B cell (primary cell): Measurements from ENCODE around the gene EML6. TPM values are rescaled to one million over a fixed set of nuclear protein-coding genes. Genes with fewer than 3 reads are reported as not detected.

ENCODE experiments used
- ATAC-seq: fragments of 200-7000 bp; cut with Tn5 transposase; one replicate; pipeline ENCODE4 v1.10.0; 2021; ENCODE audit warnings: low read depth, mild to moderate bottlenecking, moderate number of reproducible peaks, moderate library complexity
- CTCF ChIA-PET: fragments of 350-600 bp; sonication (Branson Sonifier 250); formaldehyde crosslinking; loops from one replicate; lab custom pipeline; 2021; ENCODE audit warnings: antibody characterized with exemption, inconsistent platforms; lab: Charles Lee
- POLR2A ChIA-PET: fragments of 350-600 bp; sonication (Branson Sonifier 250); formaldehyde crosslinking; loops from one replicate; lab custom pipeline; 2021; ENCODE audit warnings: antibody characterized with exemption; lab: Charles Lee
- DNase-seq: peaks from one replicate; pipeline ENCODE4 v3.0.0; 2013
- H2AFZ ChIP-seq: 2 replicates; pipeline ENCODE4 v1.6.1; 2012; ENCODE audit warnings: mild to moderate bottlenecking, low read depth, low read length; ENCODE audit not compliant: insufficient read depth, poor library complexity, severe bottlenecking
- H3K27ac ChIP-seq, 2 donors: 1 replicate in 1 of 2; 2 replicates in 1 of 2; pipeline ENCODE4 v1.5.1; 2012 to 2013; ENCODE audit warnings: low read length in 2 of 2, mild to moderate bottlenecking in 2 of 2, moderate library complexity in 1 of 2
- H3K27me3 ChIP-seq, 4 experiments: fragments of 200-600 bp in 1 of 4; sonication (generic) in 1 of 4; replicated peaks in 1 of 4; 1 replicate in 2 of 4; 2 replicates in 2 of 4; pipeline versions ENCODE4 v1.6.1 to v1.7.0; 2013 to 2016; ENCODE audit warnings: low read length in 3 of 4, mild to moderate bottlenecking in 2 of 4, mixed read lengths in 1 of 4, moderate library complexity in 1 of 4; ENCODE audit not compliant: insufficient read depth in 4 of 4, control insufficient read depth in 3 of 4; ENCODE audit errors: control extremely low read depth in 1 of 4
- H3K36me3 ChIP-seq, 2 experiments: replicated peaks in 1 of 2; 1 replicate in 1 of 2; 2 replicates in 1 of 2; pipeline versions ENCODE4 v1.6.1 to v1.7.1; 2013; ENCODE audit warnings: low read length in 1 of 2; ENCODE audit not compliant: insufficient read depth in 2 of 2, control insufficient read depth in 1 of 2; ENCODE audit errors: control extremely low read depth in 1 of 2, extremely low read depth in 1 of 2
- H3K4me1 ChIP-seq, 2 donors: fragments of 200-600 bp in 1 of 2; sonication (generic) in 1 of 2; 1 replicate in 1 of 2; 2 replicates in 1 of 2; pipeline versions ENCODE4 v1.5.1 to v1.6.1; 2013 to 2017; ENCODE audit warnings: low read length in 2 of 2; ENCODE audit not compliant: control insufficient read depth in 2 of 2, insufficient read depth in 2 of 2
- H3K4me2 ChIP-seq: replicated peaks from 2 replicates; pipeline ENCODE3; 2012; ENCODE audit warnings: mild to moderate bottlenecking, low read depth, low read length; ENCODE audit not compliant: poor library complexity, severe bottlenecking
- H3K4me3 ChIP-seq, 5 experiments: fragments of 200-600 bp in 1 of 5; sonication (generic) in 1 of 5; 1 replicate in 3 of 5; 2 replicates in 2 of 5; pipeline versions ENCODE4 v1.5.1 to v1.7.0; 2011 to 2016; ENCODE audit warnings: low read length in 4 of 5, mild to moderate bottlenecking in 4 of 5, low read depth in 2 of 5, control low read depth in 1 of 5, moderate library complexity in 1 of 5; ENCODE audit not compliant: insufficient read depth in 1 of 5; ENCODE audit errors: control extremely low read depth in 1 of 5, extremely low read depth in 1 of 5
- H3K79me2 ChIP-seq: fragments of 200-600 bp; sonication (generic); one replicate; pipeline ENCODE4 v1.6.0; 2016; ENCODE audit warnings: low read length; ENCODE audit not compliant: control insufficient read depth, insufficient read depth
- H3K9ac ChIP-seq: fragments of 200-600 bp; sonication (generic); 2 replicates; pipeline ENCODE4 v1.6.1; 2017; ENCODE audit warnings: mild to moderate bottlenecking, low read length, moderate library complexity
- H3K9me3 ChIP-seq, 3 donors: one replicate each; pipeline versions ENCODE4 v1.6.1 to v1.7.1; 2013; ENCODE audit warnings: low read length in 2 of 3; ENCODE audit not compliant: control insufficient read depth in 2 of 3, insufficient read depth in 1 of 3; ENCODE audit errors: control extremely low read depth in 1 of 3
- H4K20me1 ChIP-seq: 2 replicates; pipeline ENCODE4 v1.6.0; 2012; ENCODE audit warnings: mild to moderate bottlenecking, low read length; ENCODE audit not compliant: insufficient read depth, control insufficient read depth, poor library complexity, severe bottlenecking
- H3K27ac Mint-ChIP-seq: one replicate; pipeline ENCODE4 v1.8.0; 2021; ENCODE audit warnings: mixed read lengths
- H3K27me3 Mint-ChIP-seq: one replicate; pipeline ENCODE4 v1.8.0; 2021; ENCODE audit warnings: mixed read lengths
- H3K4me1 Mint-ChIP-seq: one replicate; pipeline ENCODE4 v1.8.0; 2021; ENCODE audit warnings: mixed read lengths
- H3K4me3 Mint-ChIP-seq: one replicate; pipeline ENCODE4 v1.8.0; 2021; ENCODE audit warnings: mixed read lengths
- H3K9me3 Mint-ChIP-seq: one replicate; pipeline ENCODE4 v1.8.0; 2022; ENCODE audit warnings: mixed read lengths; ENCODE audit not compliant: insufficient read depth
- EZH2 ChIP-seq: IDR thresholded peaks from 2 replicates; pipeline ENCODE4 v1.6.1; 2012; ENCODE audit warnings: borderline replicate concordance, low read depth, mild to moderate bottlenecking, moderate library complexity, low read length; ENCODE audit not compliant: insufficient read depth, poor library complexity, severe bottlenecking
- WGBS: methylation state at CpG from one replicate; pipeline ENCODE4 v1.1.5; 2013; ENCODE audit warnings: missing lambda C conversion rate; ENCODE audit not compliant: insufficient coverage; 5-methylcytosine and 5-hydroxymethylcytosine counted together
- intact Hi-C: fragments of 100-400 bp; cut with micrococcal nuclease; formaldehyde crosslinking; loops from one replicate; pipeline ENCODE4 v1.10.0; 2022
- polyA plus RNA-seq: library from polyadenylated mRNA; depleted of rRNA; stranded (reverse); fragments of >200 nt; gene quantifications from 2 replicates; pipeline ENCODE4 v1.2.3, GENCODE V29; 2012
- total RNA-seq, 2 donors: library from RNA; stranded (reverse); fragments of 120-200 nt in 1 of 2; gene quantifications; 1 replicate in 1 of 2; 2 replicates in 1 of 2; pipeline versions ENCODE4 v1.2.3 to v1.2.4, GENCODE V29; 2013 to 2022
- TF ChIP-seq, protein P1 (sequence below): fragments of 200-600 bp; IDR thresholded peaks from one replicate; pipeline ENCODE4 v1.8.0; 2022; ENCODE audit warnings: antibody characterized with exemption, mild to moderate bottlenecking

Gene EML6
- total and polyA plus RNA-seq, 2 donors (not counting 1 experiment from before 2014, with no cell fraction given), result 42.5 to 53.7 TPM

- Mint-ChIP-seq H3K27me3 (no peaks in the 10 kb centered on the region), H3K27ac (no peak overlapping the region), H3K4me1 (peaks cover 56% of the 10 kb centered on the region), H3K9me3 (no peaks in the 10 kb centered on the region), H3K4me3 (no peak overlapping the region)
- ChIA-PET POLR2A (no interaction called here), CTCF (interaction anchor here (1.0 to 1.7 kb wide), 4 partner anchors 14 to 435 kb away, joined by 3 to 4 read pairs (median 3); no protein-coding TSS in a partner anchor)
- H3K9me3 ChIP-seq, result no peaks in the 10 kb centered on the region
- H3K79me2 ChIP-seq, result peaks cover 88% of the 10 kb centered on the region
- no peak overlapping the region for H3K27ac ChIP-seq
- WGBS, result 88% methylated on average over 1 of the region's 3 CpGs
- DNase-seq (no peak), ATAC-seq (no peak)
- H2AFZ ChIP-seq, result no peak overlapping the region
- intact Hi-C loops, result no loop called here
- no peaks in the 10 kb centered on the region for H3K27me3 ChIP-seq
- H3K4me3 ChIP-seq, result no peak overlapping the region
- H3K36me3 ChIP-seq, result no peaks in the 10 kb centered on the region
- no peak overlapping the region for H3K4me2 ChIP-seq
- no peak for TF ChIP-seq EZH2
- TF ChIP-seq, protein P1, sequence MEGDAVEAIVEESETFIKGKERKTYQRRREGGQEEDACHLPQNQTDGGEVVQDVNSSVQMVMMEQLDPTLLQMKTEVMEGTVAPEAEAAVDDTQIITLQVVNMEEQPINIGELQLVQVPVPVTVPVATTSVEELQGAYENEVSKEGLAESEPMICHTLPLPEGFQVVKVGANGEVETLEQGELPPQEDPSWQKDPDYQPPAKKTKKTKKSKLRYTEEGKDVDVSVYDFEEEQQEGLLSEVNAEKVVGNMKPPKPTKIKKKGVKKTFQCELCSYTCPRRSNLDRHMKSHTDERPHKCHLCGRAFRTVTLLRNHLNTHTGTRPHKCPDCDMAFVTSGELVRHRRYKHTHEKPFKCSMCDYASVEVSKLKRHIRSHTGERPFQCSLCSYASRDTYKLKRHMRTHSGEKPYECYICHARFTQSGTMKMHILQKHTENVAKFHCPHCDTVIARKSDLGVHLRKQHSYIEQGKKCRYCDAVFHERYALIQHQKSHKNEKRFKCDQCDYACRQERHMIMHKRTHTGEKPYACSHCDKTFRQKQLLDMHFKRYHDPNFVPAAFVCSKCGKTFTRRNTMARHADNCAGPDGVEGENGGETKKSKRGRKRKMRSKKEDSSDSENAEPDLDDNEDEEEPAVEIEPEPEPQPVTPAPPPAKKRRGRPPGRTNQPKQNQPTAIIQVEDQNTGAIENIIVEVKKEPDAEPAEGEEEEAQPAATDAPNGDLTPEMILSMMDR, result no peak
- H4K20me1 ChIP-seq, result peaks cover 47% of the 10 kb centered on the region
- H3K9ac ChIP-seq, result no peak overlapping the region
- peaks cover 10 to 23% of the 10 kb centered on the region in 2 donors for H3K4me1 ChIP-seq
Measured at GRCh38 chr2:54995553-54995952, 272.1 kb downstream of the EML6 start.

GRCh38 chr2:54997826-54998225, 274.4 kb downstream of the EML6 start:
- Histone ChIP-seq H3K9me3 (no peaks in the 10 kb centered on the region), H4K20me1 (peaks cover 28% of the 10 kb centered on the region), H3K36me3 (no peaks in the 10 kb centered on the region), H3K9ac (no peak overlapping the region), H3K27me3 (no peaks in the 10 kb centered on the region), H3K27ac (no peak overlapping the region), H3K4me1 (peaks cover 10 to 23% of the 10 kb centered on the region in 2 donors), H3K4me3 (no peak overlapping the region), H3K4me2 (no peak overlapping the region), H3K79me2 (peaks cover 84% of the 10 kb centered on the region), H2AFZ (no peak overlapping the region)
- Mint-ChIP-seq H3K9me3 (no peaks in the 10 kb centered on the region), H3K4me3 (no peak overlapping the region), H3K27ac (no peak overlapping the region), H3K27me3 (no peaks in the 10 kb centered on the region), H3K4me1 (peaks cover 67% of the 10 kb centered on the region)
- WGBS, result no CpG with 5 or more reads among the region's 1 CpG
- ATAC-seq, result no peak
- intact Hi-C loops, result no loop called here
- TF ChIP-seq, protein P1, result no peak
- CTCF ChIA-PET, result no interaction called here
- POLR2A ChIA-PET, result no interaction called here
- DNase-seq, result no peak
